HCT116 (cell line): ENCODE results near the gene UACA.

ENCODE experiments used
- CTCF ChIP-seq, 3 experiments: fragments of 200-600 bp in 1 of 3; sonication (generic) in 1 of 3; IDR thresholded peaks in 2 of 3; conservative IDR thresholded peaks in 1 of 3; 2 replicates each; pipeline ENCODE4 v1.5.1; 2012 to 2017; ENCODE audit warnings: low read depth in 2 of 3, low read length in 2 of 3, antibody characterized with exemption in 1 of 3, borderline replicate concordance in 1 of 3, control low read depth in 1 of 3, mild to moderate bottlenecking in 1 of 3, mixed read lengths in 1 of 3, mixed run types in 1 of 3, moderate library complexity in 1 of 3; ENCODE audit not compliant: insufficient read depth in 1 of 3
- EZH2 ChIP-seq: fragments of 200-600 bp; sonication (generic); IDR thresholded peaks from 2 replicates; pipeline ENCODE4 v1.6.1; 2017; ENCODE audit warnings: antibody characterized with exemption, mixed run types
- FOSL1 ChIP-seq: IDR thresholded peaks from 2 replicates; pipeline ENCODE4 v1.6.1; 2012; ENCODE audit warnings: low read depth
- POLR2A ChIP-seq: IDR thresholded peaks from 2 replicates; pipeline ENCODE4 v1.7.0; 2011; ENCODE audit warnings: borderline replicate concordance; ENCODE audit not compliant: insufficient read depth, insufficient read length; ENCODE audit errors: extremely low read depth
- RAD21 ChIP-seq: IDR thresholded peaks from 2 replicates; pipeline ENCODE4 v1.6.1; 2012; ENCODE audit warnings: low read depth, mild to moderate bottlenecking
- REST ChIP-seq: IDR thresholded peaks from 2 replicates; pipeline ENCODE4 v1.6.1; 2012; ENCODE audit warnings: low read depth
- ZFX ChIP-seq: fragments of 450-650 bp; IDR thresholded peaks from 2 replicates; pipeline ENCODE4 v1.6.1; 2017
- TF ChIP-seq, protein P1 (sequence below): IDR thresholded peaks from 2 replicates; pipeline ENCODE4 v1.6.1; 2012

DNA sequence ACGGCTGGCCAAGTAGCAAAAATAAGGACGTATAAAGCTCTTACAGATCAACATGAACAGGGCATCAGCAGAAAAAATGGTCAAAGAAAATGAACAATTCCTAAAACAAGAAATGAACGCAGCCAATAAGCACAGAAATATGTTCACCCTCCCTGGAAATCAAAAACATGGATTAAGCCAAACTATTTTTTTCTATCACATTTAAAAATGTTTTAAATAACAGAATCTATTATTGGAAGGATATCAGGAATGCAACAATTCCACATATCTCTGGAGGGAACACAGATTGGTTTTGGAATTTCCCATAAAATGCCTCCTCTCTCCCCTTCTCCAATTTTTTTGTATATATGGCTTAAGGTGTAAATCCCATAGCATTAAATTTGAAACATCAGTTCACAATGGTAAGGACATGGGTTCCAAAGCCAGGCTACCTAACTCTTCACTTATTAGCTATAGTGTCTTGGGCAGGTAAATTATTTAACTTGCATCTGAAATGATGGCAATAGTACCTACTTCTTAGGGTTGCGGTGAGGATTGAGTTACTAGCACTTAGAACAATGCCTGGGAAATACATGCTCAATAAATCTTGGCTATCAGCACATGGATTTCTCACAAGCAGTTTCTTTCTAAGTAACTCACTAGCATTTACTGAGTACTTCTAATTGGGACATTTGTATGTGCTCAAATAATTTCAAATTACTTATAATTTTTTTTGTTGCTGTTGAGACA is 10.1 kb downstream of the UACA start:
- TF ChIP-seq EZH2: no peak
- no peak for TF ChIP-seq POLR2A
- TF ChIP-seq CTCF (IDR thresholded peaks at IDR 0.05 in 2 of 3, conservative IDR thresholded peaks at IDR 0.05 in 1 of 3; ENCODE audit: borderline replicate concordance in 1 of 3, insufficient read depth in 1 of 3, low read depth in 2 of 3, low read length in 2 of 3): no peak
- TF ChIP-seq ZFX: no peak
- no peak for TF ChIP-seq FOSL1
- no peak for TF ChIP-seq RAD21
- no peak for TF ChIP-seq REST
- TF ChIP-seq, protein P1, sequence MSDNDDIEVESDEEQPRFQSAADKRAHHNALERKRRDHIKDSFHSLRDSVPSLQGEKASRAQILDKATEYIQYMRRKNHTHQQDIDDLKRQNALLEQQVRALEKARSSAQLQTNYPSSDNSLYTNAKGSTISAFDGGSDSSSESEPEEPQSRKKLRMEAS: no peak
